Measurements from ENCODE around the gene ZNF445. TPM values are rescaled to one million over a fixed set of nuclear protein-coding genes. Genes with fewer than 3 reads are reported as not detected.

Gene ZNF445
- total RNA-seq, 4 donors from 2014 or later: 9.0 to 9.9 (median 9.2) TPM

DNA sequence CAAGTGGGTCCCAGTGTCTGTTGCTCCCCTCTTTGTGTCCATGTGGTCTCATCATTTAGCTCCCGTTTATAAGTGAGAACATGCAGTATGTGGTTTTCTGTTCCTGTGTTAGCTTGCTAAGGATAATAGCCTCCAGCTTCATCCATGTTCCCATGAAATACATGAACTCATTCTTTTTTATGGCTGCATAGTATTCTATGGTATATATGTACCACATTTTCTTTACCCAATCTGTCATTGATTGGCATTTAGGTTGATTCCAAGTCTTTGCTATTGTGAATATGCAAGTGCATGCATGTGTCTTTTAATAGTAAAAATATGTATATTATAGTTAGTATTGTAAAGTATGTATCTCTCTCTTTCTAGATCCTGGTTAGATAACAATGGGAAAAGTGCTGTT lies 85.0 kb downstream of the ZNF445 start:
- TF ChIP-seq, protein P1, sequence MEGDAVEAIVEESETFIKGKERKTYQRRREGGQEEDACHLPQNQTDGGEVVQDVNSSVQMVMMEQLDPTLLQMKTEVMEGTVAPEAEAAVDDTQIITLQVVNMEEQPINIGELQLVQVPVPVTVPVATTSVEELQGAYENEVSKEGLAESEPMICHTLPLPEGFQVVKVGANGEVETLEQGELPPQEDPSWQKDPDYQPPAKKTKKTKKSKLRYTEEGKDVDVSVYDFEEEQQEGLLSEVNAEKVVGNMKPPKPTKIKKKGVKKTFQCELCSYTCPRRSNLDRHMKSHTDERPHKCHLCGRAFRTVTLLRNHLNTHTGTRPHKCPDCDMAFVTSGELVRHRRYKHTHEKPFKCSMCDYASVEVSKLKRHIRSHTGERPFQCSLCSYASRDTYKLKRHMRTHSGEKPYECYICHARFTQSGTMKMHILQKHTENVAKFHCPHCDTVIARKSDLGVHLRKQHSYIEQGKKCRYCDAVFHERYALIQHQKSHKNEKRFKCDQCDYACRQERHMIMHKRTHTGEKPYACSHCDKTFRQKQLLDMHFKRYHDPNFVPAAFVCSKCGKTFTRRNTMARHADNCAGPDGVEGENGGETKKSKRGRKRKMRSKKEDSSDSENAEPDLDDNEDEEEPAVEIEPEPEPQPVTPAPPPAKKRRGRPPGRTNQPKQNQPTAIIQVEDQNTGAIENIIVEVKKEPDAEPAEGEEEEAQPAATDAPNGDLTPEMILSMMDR (IDR thresholded peaks at IDR 0.05): no peak
- intact Hi-C loops (cut with DNase I): no loop called here
- no peak overlapping the region for H3K4me3 ChIP-seq (replicated peaks in 1 of 3)

DNA sequence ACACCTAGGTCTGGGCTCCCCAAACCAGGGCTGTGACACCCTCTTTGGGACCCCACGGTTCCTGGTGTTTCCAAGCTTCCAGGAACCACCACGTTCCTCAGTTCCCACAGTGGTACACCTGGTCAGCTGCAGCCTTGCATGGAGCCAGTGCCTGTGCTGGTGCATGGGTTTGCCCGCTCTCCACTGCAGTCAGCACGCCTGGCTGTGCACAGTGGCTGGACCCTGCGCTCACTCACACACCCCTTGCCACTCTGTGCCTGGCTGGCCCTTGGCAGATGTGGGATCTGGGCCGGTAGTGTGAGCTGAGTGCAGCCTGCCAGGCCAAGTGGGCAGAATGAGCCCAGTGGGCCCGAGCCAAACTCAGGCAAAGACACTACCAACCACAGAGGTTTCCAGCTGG lies 90.1 kb downstream of the ZNF445 start:
- WGBS, 2 donors: 94 to 96% methylated on average over 7 of the region's 7 CpGs
- H3K9me3 ChIP-seq: no peaks in the 10 kb centered on the region
- TF ChIP-seq, protein P1 (IDR thresholded peaks at IDR 0.05): no peak
- no peak for TF ChIP-seq POLR2A (IDR thresholded peaks at IDR 0.05)
- no peaks in the 10 kb centered on the region for H3K36me3 ChIP-seq
- no peaks in the 10 kb centered on the region for H3K4me1 ChIP-seq
- H3K4me3 ChIP-seq (replicated peaks in 1 of 3): no peak overlapping the region
- intact Hi-C loops (cut with DNase I): no loop called here
- no peak for DNase-seq
- no peak overlapping the region for H3K27ac ChIP-seq
- H3K27me3 ChIP-seq: no peaks in the 10 kb centered on the region

More for the DNA sequence above, 85.0 kb downstream of the ZNF445 start:
- H3K27ac ChIP-seq: no peak overlapping the region
- no peaks in the 10 kb centered on the region for H3K36me3 ChIP-seq
- H3K9me3 ChIP-seq: no peaks in the 10 kb centered on the region
- 96 to 100% methylated on average over 1 of the region's 1 CpG for WGBS, 2 donors
- no peaks in the 10 kb centered on the region for H3K27me3 ChIP-seq
- H3K4me1 ChIP-seq: no peaks in the 10 kb centered on the region
- no peak for DNase-seq

Other genes starting within 250 kb of the ZNF445 start
- under 1 TPM in 1 of 4 donors, not detected in 3; under 0.01 TPM for gene TOPAZ1, start 235.8 kb downstream of the ZNF445 start, total RNA-seq
- 10 to 100 TPM; 26.2 to 33.3 (median 27.7) TPM for gene TCAIM, start 138.9 kb downstream of the ZNF445 start, total RNA-seq
- gene ZKSCAN7, start 77.5 kb upstream of the ZNF445 start, total RNA-seq: 10 to 100 TPM in 2 of 4 donors, 1 to 10 TPM in 2; 6.1 to 12.0 (median 10.0) TPM
- gene ZNF660, start 107.3 kb upstream of the ZNF445 start, total RNA-seq: 1 to 10 TPM; 2.8 to 9.2 (median 5.4) TPM
- 10 to 100 TPM; 17.4 to 39.2 (median 26.9) TPM for gene ZNF197, start 147.4 kb upstream of the ZNF445 start, total RNA-seq
- gene ZNF35, start 171.1 kb upstream of the ZNF445 start, total RNA-seq: 10 to 100 TPM in 3 of 4 donors, 1 to 10 TPM in 1; 8.6 to 19.2 (median 12.5) TPM
- gene ZNF502, start 235.0 kb upstream of the ZNF445 start, total RNA-seq: 10 to 100 TPM in 1 of 4 donors, 1 to 10 TPM in 3; 6.4 to 11.1 (median 8.2) TPM

Data from thyroid gland (tissue), 4 donors.